ENCODE data around the gene MAP3K5.

The MAP3K5 gene

GRCh38 chr6:136566007-136566487 lies 226.2 kb downstream of the MAP3K5 start:
- peak; percentile 56 to 62 for DNase-seq

DNA sequence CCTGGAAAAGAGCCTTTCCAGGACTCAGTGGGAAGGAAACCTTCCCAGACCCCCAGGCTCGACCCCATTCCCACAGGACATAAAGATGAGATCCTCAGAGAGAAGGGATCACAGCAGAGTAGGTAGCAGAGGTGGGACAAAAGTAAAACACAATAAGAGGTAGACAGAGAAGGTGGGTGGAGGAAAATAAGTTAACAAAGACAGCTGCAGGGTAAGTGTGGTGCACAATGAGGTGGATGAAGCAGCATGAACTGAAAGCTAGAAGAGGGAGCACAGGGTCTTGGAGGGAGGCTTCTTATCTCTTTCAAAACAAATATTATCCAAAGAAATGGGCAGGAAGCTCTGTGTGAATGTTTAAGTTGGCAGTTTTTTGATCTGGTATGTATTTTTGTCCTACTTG lies 228.1 kb downstream of the MAP3K5 start:
- no peak for DNase-seq

GRCh38 chr6:136563386-136564152 lies 228.7 kb downstream of the MAP3K5 start:
- no peak for DNase-seq

DNA sequence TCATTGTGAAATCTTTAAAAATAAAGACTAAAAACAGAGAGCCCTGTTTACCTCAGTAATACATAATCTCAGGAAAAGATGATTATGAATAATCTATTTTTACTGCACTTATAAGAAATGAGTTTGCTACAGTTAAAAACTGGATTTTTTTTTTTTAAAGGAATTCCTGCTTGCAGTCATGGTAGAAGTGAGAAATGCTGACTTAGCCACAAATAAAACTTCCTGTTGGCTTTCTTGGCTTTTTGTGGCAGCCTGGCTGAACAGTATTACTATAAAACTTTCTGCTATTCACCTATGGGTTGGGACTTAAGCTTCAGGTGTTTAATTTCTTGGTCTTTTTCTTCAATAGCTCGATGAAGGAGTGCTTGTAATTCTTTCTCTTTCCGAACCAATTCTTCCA lies 230.1 kb downstream of the MAP3K5 start:
- DNase-seq, result no peak

DNA sequence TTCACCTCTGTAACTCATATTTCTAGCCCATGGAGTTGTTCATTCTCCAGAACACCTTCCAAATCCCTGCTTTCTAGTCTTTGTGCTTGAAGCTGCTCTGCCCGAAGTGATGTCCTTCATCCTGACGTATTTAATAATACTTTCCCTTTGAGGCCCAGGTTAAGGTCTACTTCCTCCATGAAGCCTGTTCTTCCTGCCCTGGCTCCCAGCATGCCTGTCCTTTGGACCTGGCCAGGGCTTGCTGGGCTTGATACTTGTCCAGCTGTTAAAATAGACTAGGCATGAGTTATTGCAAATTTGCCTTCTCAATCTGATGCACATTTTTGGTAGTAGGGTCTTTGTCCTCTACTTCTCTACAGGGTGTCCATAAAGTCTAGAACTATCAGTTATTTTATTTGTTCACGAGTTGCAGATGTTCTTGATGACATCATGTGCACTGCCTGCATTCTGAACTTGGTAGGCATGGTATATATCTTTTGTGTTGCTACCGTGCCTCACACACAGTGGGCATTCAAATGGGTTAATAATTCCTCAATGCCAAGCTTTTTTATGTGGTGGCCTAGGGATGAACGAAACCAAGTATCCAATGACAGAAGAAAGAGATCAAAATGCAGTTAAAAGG lies 239.0 kb downstream of the MAP3K5 start:
- no peak for DNase-seq

DNA sequence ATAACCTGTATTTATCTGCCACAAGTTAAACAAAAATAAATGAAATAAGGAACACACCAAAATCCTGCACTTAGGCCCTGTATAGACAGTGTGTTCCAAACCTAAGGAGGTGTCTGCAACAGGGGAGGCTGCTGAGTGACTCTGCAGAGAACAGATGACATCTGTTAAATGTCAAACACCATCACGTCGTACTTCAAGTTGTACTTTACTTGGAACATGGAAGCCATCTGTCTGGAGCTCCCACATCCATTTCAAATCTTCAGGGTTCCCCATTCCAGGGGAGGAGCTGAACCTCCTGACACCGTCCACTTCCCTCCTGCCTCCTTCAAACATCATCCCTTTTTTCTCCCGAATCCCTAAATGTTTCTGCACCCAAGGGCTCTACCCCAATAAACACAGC lies 240.2 kb downstream of the MAP3K5 start:
- no peak for DNase-seq

GRCh38 chr6:136551103-136551502 lies 241.2 kb downstream of the MAP3K5 start:
- no peak for DNase-seq

GRCh38 chr6:136550330-136551071 lies 241.8 kb downstream of the MAP3K5 start, which contains the start of gene MAP7:
MAP7 (minus strand) TSS chr6:136550422; CDS start chr6:136550408, 14 bp downstream.
- DNase-seq, result peak in 1 of 2 donors; percentile 48

- DNase-seq, result peak in 1 of 2 donors; percentile 27
These were observed 242.3 kb downstream of the MAP3K5 start for GRCh38 chr6:136550045-136550329.

- peak; percentile 21 to 43 for DNase-seq
These were observed 242.8 kb downstream of the MAP3K5 start for GRCh38 chr6:136549300-136550044.

DNA sequence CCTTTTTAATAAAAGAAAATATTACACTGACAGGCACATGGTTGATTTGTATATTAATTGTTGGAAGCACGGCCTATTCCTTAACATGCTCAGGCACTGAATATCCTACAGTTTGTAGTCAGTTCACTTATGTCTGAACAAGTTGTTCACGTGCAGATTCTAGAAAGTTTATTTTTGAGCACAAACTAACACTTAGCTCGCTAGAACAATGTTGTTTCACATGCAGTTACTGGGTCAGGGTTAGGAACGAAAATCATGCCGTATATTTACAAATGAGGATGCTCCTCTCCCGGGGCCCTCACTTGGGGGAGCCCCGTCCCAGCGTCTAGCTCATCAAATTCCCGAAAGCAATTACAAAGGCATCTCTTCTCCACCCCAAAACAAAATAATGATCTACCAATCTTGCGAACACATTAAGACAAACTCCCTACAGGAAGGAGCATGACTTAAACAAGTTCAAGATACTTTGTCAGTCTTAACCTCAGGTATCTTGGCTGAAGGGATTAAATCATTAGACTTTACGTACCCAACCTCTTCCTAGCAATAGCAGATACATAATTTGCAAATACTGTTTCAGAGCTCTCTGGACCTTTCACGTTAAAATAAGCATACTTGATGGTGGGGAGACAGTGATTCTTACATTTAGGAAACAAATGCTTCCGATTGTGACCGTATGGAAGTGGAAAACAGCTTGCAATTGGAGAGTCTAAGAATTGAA lies 243.5 kb downstream of the MAP3K5 start:
- no peak for DNase-seq

GRCh38 chr6:136547871-136548270 lies 244.4 kb downstream of the MAP3K5 start:
- no peak for DNase-seq

DNA sequence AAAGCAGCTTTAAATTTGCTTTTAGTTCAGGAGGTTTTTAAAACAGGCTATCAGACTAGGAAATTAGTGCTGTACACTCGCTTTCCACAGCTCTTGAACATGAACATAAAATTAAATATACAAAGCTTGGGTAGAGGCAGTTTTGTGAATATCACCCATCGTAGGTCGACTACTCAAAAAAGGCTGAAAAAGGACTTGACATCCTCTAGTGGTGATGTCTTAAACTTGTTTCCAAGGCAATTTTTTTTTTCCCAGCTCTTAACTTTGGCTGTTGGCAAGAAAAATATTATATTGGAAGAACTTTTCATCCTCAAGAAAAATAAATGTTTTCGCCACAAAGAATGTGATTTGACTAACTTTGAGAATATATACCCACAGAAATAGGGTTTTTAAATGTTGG lies 244.9 kb downstream of the MAP3K5 start:
- DNase-seq, result peak; percentile 48 to 55

DNA sequence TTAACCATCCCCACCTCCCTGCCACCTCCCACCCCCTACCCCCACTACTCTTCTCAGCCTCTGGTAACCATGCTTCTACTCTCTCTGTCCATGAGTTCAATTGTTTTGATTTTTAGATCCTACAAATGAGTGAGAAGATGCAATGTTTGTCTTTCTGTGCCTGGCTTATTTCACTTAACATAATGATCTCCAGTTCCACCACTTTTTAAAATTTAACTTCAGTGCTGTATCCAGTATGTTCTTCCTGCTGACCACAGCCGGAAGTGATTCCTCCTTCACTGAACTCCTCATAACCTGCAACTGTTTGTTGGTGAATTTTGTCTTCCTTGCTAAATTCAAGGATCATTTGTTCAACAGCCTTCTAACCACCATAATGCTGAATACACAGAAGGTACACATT lies 245.9 kb downstream of the MAP3K5 start:
- DNase-seq, result no peak

GRCh38 chr6:136544326-136544725 lies 248.0 kb downstream of the MAP3K5 start:
- DNase-seq, result no peak

DNA sequence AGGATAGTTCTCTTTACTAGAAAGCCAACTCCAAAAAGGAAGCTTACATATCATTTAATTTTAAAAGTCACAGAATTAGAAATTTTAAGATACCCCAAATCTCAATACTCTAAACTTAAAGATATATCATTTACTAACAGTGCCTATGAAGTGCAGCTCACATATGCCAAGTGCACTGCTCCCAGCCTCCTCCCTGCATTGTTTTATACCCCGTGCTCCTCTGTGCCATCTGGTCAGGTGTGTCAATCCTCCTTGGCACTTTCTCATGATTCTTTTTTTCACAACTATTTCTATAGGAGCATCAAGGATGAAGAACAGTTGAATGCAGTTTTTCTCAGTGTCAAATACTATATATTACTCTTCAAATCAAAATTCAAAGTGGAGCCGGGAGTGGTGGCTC lies 250.9 kb downstream of the MAP3K5 start:
- DNase-seq, result no peak

GRCh38 chr6:136539967-136540652 lies 252.2 kb downstream of the MAP3K5 start:
- DNase-seq, result no peak

- DNase-seq, result no peak
These were observed 253.4 kb downstream of the MAP3K5 start for GRCh38 chr6:136538836-136539235.

DNA sequence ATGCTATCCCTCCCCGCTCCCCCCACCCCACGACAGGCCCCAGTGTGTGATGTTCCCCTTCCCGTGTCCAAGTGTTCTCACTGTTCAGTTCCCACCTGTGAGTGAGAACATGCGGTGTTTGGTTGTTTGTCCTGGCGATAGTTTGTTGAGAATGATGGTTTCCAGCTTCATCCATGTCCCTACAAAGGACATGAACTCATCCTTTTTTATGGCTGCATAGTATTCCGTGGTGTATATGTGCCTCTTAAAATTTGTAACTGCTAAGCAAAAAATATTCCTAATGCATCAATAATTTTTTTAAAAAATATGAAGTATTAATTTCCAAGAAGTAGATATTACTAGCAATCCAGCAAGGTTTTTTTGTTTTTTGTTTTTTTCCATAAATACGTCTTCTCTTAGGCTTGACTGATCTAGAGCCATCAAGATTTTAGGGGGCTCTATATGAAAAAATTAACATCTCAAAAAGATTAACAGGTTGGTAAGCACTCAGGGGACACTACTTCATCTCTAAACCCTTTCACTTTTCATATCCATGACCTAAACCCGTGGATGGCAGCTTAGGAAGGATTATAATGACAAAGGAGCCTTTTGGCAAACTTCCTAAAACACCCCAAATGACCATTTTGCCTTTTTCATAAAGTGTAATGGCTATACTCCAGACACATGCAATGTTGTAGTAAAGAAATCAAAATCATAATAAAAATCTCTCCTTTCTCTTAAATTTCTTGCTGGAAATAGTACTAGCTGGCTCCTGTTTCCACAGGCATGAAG lies 256.2 kb downstream of the MAP3K5 start:
- DNase-seq, result no peak

- DNase-seq, result no peak
These were observed 257.1 kb downstream of the MAP3K5 start for GRCh38 chr6:136535017-136535765.

All from inflammatory macrophage (primary cell).